ENCODE data around the gene ZNF550. TPM values are rescaled to one million over a fixed set of nuclear protein-coding genes. Genes with fewer than 3 reads are reported as not detected.
A peak's percentile ranks its signal among the peaks of the same experiment; 100 is the strongest.

Gene ZNF550
- total RNA-seq (2014; rRNA removed; shearing (Covaris generic)) = 4.7 and 5.0 TPM in 2 replicates

DNA sequence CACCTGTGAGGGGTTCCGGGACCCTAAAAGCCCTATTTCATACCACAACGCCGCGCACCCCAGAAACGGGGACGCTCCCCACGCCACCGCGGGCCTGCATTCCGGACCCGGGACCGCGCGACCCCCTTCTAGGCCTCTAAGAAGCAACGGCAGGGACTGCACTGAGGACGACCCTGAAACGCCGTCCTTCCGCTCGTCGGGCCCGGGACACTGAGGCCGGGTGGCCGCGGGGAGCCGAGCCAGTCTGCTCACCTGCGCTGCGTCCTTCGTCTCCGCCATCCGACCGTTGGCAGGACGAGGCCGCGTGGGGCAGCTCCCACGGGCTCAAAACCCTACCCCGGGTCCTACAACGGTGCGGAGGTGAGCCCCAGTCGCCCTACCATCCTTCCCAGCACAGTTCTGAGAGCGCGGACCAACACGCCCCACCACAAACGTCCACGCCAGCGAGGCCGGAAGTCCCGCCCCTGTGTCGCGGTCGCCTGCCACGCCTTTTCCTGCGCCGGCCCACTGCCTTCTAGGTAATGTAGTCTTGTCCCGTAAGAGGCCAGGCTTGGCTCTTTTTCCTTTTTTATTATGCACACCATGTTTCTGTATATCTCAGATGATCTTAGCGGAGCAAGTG, at the start of gene ZNF550:
Gene ZNF550 (minus strand): TSS at position 460 of the 622 bp plus-strand sequence. CDS start 181 bp downstream, at position 279.
- peak; percentile 85 for DNase-seq (ENCODE audit: low spot score)

DNA sequence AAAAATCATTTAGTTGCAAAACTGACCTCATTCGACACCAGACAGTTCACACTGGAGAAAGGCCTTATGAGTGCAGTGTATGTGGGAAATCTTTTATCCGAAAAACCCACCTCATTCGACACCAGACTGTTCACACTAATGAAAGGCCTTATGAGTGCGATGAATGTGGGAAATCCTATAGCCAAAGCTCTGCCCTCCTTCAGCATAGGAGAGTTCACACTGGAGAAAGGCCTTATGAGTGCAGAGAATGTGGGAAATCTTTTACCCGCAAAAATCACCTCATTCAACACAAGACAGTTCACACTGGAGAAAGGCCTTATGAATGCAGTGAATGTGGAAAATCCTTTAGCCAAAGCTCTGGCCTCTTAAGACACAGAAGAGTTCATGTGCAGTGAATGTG, 47.3 kb upstream of the ZNF550 start:
- no peak for DNase-seq (ENCODE audit: low spot score)

DNA sequence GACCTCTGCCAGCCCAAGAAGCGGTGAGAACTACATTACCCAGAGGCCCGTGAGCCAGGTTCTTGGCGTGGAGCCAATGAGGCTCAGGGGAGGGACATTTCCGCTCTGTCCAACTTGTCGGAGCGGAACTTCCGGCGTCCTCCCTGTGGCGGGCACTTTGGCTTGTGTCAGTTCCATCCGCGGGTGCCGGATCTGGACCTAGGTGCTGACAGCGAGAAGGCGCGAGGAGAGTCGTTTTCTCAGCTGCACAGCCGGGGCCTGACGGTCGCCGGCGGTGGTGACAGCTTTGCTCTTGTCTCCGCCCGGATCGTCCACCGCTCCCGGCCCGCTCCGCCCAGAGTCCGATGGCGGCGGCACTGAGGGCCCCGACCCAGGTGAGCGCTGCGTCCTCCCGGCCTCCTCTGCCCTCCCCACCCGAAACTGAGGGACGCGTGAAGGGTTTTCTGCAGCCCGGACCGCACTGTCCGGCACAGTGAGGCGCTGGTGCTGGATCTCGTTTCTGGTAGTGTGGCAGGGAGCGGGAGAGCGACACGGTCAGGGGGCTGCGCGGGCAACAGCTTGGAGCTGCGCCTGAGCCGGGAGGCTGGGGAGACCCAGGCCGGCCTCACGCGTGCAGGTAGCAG, 40.2 kb upstream of the ZNF550 start, which contains the start of gene ZNF530:
Gene ZNF530 (plus strand): TSS at position 125 of the 623 bp plus-strand sequence. CDS start 4,461 bp downstream, outside the sequence.
- DNase-seq (ENCODE audit: low spot score) = peak; percentile 91

DNA sequence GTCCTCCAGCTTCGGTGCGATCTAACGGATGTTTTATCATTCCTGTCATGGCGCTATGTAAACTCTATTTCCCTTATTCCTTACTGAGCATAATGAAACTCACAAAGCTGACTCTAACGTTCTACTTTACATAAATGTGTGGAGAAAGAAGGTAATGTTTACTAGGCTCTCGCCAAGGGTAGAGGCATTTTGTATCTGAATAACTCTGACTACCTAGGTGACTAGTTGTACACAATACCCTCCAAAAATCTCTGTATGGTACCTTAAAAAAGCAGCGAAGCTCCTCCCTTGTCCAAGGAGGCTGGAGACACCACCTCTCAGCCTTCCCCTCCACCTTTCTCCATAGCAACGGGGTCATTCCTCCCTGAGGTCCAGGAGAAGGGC, 39.7 kb upstream of the ZNF550 start:
- DNase-seq (ENCODE audit: low spot score) = no peak

DNA sequence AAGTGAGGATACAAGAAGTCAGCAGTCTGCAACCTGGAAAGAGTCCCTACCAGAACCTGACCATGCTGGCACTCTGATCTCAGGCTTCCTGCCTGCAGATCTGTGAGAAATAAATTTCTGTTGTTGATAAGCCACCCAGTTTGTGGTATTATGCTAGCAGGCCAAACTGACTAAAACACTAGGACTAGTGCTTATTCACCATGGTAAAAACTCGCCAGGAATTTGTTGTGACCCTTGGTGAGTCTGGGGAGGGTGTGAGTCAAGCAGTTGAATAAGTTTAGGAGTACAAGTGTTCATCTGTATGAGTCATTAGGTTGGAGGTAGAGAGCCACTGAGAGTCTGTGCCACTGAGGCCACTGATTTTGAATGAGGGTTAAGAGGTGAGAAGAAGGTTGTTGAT, 27.9 kb upstream of the ZNF550 start:
- no peak for DNase-seq (ENCODE audit: low spot score)

DNA sequence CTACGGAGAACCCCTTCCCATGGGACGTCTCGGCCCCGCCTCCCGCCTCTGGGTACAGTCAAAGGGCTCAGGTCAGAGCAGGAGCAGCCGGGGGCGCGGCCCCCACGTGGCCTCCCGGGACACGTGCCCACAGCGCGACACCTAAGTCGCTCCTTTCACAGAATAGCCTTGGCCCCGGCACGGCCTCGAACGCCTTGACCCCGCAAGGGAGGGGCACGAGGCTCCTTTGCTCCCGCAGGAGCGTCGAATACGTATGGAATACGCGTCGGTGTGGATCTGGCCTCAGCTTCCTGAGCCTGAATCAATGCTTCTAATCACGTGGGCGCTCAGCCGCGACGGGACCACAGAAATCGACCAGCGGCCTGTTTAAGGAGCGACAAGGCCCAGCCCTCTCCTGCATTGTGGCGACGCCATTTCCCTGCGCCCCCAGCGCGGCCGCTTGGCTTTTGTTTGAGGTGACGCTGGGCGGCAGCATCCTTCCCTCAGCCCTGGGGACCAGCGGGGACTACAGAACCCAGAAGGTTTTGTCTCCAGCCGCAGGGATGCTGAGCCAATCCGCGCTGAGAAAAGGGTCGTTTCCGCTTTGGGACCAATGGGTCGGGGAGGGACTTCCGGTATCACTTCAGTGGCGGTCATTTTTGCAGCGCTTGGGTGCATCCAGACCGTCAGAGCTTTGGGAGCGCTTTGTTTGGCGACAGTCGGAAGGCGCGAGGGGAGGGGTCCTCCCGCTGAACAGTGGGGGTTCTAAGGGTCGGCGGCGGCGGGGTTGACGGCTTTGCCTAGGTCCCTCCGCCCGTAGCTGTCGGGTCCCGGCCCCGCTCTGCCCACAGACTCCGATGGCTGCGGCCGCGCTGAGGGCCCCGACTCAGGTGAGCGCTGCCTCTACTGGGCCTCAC, 24.1 kb upstream of the ZNF550 start, which contains the start of gene ZIK1:
Gene ZIK1 (plus strand): TSS at position 625 of the 896 bp plus-strand sequence. CDS start 212 bp downstream, at position 837.
- DNase-seq (ENCODE audit: low spot score) = peak; percentile 87

DNA sequence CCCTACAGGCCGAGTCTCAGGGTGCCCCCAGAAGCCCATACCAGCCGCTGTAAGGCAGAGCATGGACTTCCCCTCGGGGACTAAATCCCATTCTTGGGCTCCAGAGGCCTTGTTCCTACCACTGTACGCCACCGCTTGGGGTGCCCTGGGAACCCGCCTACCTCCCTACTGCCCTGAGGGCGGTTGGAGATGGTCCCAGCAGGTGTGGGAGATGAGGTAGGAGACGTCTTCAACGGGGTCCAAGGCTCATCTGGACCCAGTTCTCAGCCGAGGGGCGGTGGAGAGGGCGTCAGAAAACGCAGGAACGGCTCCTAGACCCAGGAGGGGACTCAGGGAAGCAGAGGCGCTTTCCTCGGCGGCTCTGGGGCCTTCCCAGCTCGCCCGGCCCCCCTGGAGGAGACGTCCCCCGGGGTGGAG, 23.4 kb upstream of the ZNF550 start:
- DNase-seq (ENCODE audit: low spot score) = no peak

DNA sequence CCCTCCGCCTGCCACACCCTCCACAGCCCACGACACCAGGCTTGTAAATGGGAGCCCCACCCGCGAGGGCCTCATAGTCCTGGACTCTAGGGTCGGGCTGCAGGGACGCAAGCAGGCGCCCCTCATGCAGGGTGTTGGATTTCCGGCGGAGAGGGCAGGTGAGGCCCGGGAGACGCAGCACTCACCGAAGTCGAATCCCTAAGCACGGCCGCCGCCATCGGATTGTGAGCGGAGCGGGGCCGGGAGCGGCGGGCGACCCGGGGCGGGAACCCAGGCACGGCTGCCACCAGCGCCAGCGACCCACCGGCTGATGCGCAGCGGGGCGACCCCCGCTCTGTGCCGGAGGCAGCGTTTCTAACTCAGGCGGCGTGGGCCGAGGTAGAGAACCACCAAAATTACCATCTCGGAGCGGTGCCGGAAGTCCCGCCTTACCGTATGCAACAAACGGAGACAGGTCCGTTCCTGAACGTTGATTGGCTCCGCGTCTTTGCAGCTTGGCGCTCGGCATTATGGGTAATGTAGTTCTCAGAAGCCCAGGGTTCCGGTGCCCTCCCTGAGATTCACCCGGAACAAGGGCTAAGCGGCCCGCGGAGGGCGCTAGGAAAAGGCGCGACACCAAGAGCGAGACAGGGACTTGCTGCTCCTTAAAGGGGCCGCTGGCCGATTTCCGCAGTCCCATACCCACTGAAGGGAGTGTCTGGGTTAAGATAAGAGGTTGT, 19.0 kb upstream of the ZNF550 start, which contains the start of gene ZNF416:
Gene ZNF416 (minus strand): TSS at position 425 of the 719 bp plus-strand sequence. CDS start 207 bp downstream, at position 218.
- DNase-seq (ENCODE audit: low spot score) = peak; percentile 99

DNA sequence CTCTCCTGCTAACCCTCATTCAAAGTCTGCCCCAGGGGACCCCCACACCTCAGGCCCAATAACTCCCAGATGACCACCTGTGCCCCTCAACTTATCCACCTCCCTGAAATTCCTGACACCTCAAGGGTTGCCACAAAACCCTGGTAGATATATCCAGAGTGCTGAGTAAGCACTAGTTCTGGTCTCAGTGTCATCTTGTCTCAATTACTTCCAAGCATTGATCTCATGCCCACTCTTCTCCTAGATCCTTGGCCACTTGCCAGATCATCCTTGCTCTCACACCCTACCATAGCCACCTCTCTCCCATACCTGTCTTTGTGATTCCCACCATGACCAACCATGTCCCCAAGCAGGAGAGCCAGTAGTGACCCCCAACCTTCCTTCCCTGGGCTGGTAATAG, 17.0 kb upstream of the ZNF550 start:
- no peak for DNase-seq (ENCODE audit: low spot score)

DNA sequence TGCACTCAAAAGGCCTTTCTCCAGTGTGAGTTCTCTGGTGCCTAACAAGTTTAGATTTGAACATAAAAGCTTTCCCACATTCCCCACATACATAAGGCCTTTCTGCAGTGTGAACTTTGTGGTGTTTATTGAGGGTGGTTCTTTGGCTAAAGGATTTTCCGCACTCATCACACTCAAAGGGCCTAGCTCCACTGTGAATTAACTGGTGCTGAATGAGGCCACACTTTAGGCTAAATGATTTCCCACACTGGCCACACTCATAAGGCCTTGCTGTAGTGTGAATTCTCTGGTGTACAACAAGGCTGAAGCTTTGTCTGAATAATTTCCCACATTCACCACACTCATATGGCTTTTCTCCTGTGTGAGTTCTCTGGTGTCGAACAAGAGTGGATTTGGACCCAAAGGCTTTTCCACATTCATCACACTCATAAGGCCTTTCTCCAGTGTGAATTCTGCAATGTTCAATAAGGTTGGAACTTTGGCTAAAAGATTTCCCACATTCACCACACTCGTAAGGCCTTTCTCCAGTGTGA, 12.8 kb upstream of the ZNF550 start:
- no peak for DNase-seq (ENCODE audit: low spot score)

DNA sequence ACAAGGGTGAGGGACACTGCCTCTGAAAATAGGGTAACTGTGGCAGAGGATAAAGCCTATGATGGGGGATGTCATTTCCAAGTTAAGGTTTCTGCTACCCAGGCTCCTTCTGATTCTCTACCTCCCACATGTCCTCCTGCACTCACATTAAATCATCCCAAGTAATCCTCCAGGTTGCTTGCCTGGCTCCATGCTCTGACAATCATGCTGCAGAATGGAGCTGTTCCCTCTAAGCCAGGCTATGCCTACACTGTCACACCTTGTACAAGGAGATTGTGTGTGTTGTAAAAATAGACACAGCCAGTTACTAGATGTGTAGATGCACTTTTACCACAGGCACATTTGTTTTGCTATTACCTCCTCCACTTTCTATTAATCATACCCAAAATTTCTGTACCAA, 11.0 kb upstream of the ZNF550 start:
- no peak for DNase-seq (ENCODE audit: low spot score)

DNA sequence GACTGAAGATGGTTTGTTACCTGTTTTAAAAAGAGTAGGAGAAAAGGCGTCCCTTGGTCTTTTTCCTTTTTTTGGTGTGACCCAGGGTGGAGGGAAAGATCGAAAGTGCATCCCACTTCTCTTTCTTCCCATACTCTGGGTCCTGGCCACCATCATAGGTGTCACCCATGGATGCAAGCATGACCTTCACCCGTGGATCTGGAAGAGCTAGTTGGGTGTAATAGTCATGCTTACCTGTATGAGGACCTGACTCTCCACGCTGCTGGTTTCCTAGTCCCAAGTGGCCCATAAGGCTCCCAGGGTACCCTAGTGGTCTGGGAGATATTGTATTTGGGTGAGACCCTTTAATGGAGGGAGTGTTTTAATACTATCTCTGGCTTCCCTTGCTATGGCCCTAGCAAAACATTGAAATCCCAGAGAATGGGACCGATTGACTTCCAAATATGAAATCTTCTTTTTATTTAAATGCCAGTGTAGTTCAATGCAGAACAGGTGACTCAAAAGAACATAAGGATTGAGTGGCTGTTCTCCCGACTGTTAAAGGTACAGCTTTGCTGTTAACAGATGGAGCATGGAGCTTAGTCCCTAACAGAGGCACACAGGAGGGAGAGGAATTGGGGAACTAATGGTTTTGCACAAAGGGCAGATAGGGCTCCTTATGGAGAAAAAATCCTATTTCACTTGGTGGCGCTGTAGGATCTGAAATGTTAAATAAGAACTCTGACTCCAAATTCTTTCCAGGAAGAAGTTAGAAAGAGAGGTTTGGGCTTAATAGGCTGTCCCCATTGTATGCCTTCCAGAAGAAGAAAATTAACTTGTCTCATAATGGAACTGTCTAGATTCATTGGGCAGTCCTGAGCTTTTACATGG, 7.0 kb upstream of the ZNF550 start:
- DNase-seq (ENCODE audit: low spot score) = peak; percentile 36

DNA sequence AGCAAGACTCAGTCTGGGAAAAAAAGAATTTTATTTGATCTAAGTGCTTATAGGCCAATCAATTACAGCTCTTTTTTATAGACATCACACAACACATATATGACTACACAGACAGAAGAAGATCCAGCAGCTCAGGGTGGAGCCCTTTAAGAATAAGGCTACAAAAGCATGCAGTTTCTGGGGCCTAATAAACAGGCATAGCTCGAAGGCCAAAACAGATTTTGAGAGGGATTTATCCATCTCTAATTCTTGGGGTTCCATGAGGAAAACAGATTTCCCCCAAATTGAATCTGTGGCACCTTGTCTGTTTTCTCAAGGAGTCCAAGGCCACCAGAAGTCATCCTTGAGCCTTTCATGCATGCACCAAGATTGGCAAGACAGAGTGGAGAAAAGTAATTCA, 3.9 kb upstream of the ZNF550 start:
- DNase-seq (ENCODE audit: low spot score) = no peak

DNA sequence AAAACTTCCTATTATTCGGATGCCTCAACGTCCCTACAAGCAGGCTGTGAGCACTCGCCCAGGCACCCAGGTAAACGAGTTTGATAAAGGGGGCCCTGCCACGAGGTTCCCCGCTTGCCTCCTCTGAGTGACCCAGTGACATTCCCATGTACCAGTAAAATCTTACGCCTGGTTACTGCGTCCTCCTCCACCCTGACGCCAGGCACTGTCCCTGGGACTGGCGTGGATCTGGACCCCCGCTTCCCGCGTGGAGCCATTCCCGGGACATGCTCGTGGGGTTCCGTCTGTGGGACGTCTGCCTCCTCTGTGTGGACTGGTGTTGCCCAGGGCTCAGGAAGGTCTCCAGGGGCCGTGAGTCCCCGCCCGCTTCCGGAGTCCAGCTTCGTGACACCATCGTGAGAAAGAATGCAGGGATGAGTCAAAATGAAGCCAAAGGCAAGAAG, 407 bp upstream of the ZNF550 start:
- DNase-seq (ENCODE audit: low spot score) = no peak

DNA sequence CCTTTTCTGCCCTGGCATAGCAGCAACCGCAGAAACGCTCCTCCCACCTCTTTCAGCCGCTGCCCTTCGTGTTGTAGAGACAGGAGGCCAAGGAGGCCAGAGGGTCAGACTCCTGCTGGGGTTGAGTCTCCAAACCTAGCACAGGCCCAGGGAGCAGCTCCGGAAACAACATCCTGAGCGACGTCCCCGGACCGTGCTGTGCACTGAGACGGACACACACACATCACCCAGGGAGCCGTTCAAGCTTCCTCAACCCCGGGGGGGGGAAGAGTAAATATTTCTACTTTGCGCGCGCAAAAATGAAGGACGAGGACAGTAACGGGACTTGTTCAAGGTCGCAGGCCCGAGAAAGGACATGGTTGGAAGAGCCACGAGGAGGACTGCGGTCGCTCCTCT, 657 bp downstream of the ZNF550 start:
- DNase-seq (ENCODE audit: low spot score) = no peak

DNA sequence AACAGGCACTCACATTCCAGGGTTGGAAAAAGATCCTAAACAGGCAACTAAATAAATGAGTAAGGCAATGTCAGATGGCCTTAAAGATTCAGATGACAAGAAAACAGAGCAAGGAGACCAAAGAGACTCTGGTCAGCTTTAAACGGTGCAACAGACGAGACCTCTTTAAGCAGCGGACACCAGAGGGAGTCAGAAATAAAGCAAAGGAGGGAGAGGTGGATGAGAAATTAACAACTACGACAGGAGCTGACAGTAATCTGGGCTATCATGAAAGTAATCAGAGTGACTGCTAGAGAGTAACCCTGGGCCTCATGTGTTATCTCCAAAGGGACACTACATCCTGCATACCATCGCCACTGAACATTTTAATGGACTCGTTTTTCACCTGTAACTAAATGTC, 1.1 kb downstream of the ZNF550 start:
- DNase-seq (ENCODE audit: low spot score) = no peak

DNA sequence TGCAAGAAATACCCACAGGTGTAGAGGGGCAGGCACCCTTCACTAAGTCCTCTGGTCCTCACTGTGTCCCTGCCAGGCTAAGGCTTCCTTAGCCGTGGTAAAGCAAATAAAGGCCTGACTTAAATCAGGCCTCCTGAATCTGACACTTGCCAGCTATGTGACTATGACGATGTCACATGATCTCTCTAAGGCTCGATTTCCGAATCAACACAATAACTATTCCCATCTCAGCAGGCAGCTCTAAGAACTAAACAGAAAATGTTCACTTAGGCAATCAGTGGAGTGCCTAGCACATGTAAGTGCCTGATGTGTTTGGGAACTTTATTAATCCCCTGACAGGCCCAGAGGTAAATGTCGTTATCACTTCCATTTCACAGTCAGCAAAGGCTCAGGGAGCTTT, 2.0 kb downstream of the ZNF550 start:
- DNase-seq (ENCODE audit: low spot score) = no peak

DNA sequence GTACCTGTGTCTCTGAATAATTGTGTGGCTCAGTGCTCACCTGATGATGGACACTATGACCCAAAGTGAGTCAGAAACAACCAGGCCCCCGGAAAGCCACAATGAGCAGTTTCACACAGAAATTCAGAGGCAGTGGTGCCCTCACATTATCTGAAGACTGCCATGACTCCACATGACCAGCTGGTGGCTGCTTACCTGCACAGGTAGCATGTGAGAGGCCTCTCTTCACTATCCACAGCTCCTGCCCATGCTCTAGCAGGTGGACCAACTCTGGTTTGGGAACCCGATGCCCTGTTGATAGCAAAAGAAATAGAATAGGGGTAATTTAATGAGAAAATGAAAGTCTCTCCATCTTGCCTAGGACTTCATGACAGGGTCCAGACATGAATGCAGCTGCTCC, 7.2 kb downstream of the ZNF550 start:
- DNase-seq (ENCODE audit: low spot score) = no peak

DNA sequence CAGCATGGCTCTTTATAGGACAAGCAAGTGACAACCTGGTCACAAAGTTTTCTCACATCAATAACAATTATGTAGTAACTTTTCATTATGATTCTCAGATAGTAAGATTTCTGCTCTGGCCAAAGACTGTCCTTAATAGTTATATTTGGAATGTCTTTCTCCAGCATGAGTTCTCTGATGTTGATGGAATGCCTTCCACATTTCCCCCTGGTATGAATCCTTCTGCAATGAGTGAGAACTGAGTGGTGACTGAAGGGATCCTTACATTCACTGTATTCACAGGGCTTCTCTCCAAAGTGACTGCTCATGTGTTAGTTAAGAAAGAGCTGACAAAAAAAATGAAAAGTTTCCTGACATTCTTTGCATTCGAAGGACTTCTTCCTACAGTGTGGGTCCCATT, 13.2 kb downstream of the ZNF550 start:
- no peak for DNase-seq (ENCODE audit: low spot score)

DNA sequence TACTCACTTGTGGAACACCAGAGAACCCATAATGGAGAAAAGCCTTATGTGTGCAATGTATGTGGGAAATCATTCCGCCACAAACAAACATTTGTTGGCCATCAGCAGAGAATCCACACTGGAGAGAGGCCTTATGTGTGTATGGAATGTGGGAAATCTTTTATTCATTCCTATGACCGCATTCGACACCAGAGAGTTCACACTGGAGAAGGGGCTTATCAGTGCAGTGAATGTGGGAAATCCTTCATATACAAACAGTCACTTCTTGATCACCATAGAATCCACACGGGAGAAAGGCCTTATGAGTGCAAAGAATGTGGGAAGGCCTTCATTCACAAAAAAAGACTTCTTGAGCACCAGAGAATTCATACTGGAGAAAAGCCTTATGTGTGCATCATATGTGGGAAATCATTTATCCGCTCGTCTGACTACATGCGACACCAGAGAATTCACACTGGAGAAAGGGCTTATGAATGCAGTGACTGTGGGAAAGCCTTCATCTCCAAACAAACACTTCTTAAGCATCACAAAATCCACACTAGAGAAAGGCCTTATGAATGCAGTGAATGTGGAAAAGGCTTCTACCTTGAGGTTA, 21.6 kb downstream of the ZNF550 start:
- DNase-seq (ENCODE audit: low spot score) = no peak
